GM20000 (cell line): ENCODE results near the gene PTTG1.

ENCODE experiments used
- DNase-seq: peaks from one replicate; pipeline ENCODE4 v3.0.0; 2012; ENCODE audit warnings: low spot score
- CTCF ChIP-seq: IDR thresholded peaks from 2 replicates; pipeline ENCODE4 v1.5.1; 2012; ENCODE audit warnings: mild to moderate bottlenecking, control low read depth; ENCODE audit errors: extremely low read depth, missing control alignments

Gene PTTG1

GRCh38 chr5:160467555-160468362, 46.1 kb downstream of the PTTG1 start:
- peak; percentile 77 for DNase-seq

GRCh38 chr5:160468363-160468975, 46.8 kb downstream of the PTTG1 start:
- TF ChIP-seq CTCF: no peak
- no peak for DNase-seq

More at GRCh38 chr5:160467555-160468362, 46.1 kb downstream of the PTTG1 start:
- TF ChIP-seq CTCF: no peak

- TF ChIP-seq CTCF: no peak
- DNase-seq: no peak
Observed at GRCh38 chr5:160469156-160470144, 47.8 kb downstream of the PTTG1 start.

GRCh38 chr5:160470437-160471361, 49.0 kb downstream of the PTTG1 start:
- no peak for DNase-seq
- no peak for TF ChIP-seq CTCF

- no peak for DNase-seq
- no peak for TF ChIP-seq CTCF
Observed at GRCh38 chr5:160471761-160472160, 50.1 kb downstream of the PTTG1 start.

- no peak for DNase-seq
- no peak for TF ChIP-seq CTCF
Observed at GRCh38 chr5:160472482-160472881, 50.8 kb downstream of the PTTG1 start.
